Right lobe of liver (tissue), 6 donors: Measurements from ENCODE around the gene VPS37C. TPM values are rescaled to one million over a fixed set of nuclear protein-coding genes. Genes with fewer than 3 reads are reported as not detected.
A peak's percentile ranks its signal among the peaks of the same experiment; 100 is the strongest.

Source experiments
- ATAC-seq, 4 donors: fragments of 200-7000 bp; cut with Tn5 transposase; one replicate each; pipeline ENCODE4 v1.9.1; 2020; ENCODE audit warnings: mild to moderate bottlenecking in 4 of 4, moderate library complexity in 4 of 4
- DNase-seq, 3 donors: peaks; one replicate each; pipeline ENCODE4 v3.0.0-alpha.2; 2020
- H3K27ac ChIP-seq, 3 donors: fragments of 200-600 bp; one replicate each; pipeline ENCODE4 v1.8.0; 2022
- H3K27me3 ChIP-seq, 2 donors: fragments of 200-600 bp; one replicate each; pipeline ENCODE4 v1.8.0; 2022
- H3K36me3 ChIP-seq, 4 donors: fragments of 200-600 bp; sonication (generic) in 1 of 4; one replicate each; pipeline versions ENCODE4 v1.5.1 to v1.8.0; 2017 to 2022; ENCODE audit warnings: control low read depth in 1 of 4
- H3K4me1 ChIP-seq, 4 donors: fragments of 200-600 bp; sonication (generic) in 1 of 4; one replicate each; pipeline versions ENCODE4 v1.5.1 to v1.8.0; 2017 to 2022; ENCODE audit warnings: control low read depth in 1 of 4
- H3K4me3 ChIP-seq, 3 donors: fragments of 200-600 bp; one replicate each; pipeline ENCODE4 v1.8.0; 2022
- H3K9me3 ChIP-seq, 4 donors: fragments of 200-600 bp; sonication (generic) in 1 of 4; one replicate each; pipeline versions ENCODE4 v1.5.1 to v1.8.0; 2017 to 2022; ENCODE audit warnings: control low read depth in 1 of 4
- CTCF ChIP-seq, 4 donors: fragments of 200-600 bp in 3 of 4; fragments of 450-650 bp in 1 of 4; IDR thresholded peaks; one replicate each; pipeline versions ENCODE4 v1.5.1 to v1.8.0; 2016 to 2022; ENCODE audit warnings: antibody characterized with exemption in 4 of 4, mild to moderate bottlenecking in 2 of 4
- POLR2A ChIP-seq: fragments of 450-650 bp; IDR thresholded peaks from one replicate; pipeline ENCODE4 v1.6.1; 2017; ENCODE audit warnings: antibody characterized with exemption, mild to moderate bottlenecking
- WGBS: methylation state at CpG from one replicate; pipeline ENCODE4 v1.1.6; 2018; ENCODE audit warnings: low coverage, low lambda C conversion rate; ENCODE audit not compliant: insufficient coverage; ENCODE audit errors: missing lambda C conversion rate; 5-methylcytosine and 5-hydroxymethylcytosine counted together
- intact Hi-C, 2 donors: fragments of 100-400 bp; cut with DNase I; formaldehyde crosslinking; loops; one replicate each; pipeline versions ENCODE4 v1.11.2 to v1.14.1; 2022
- total RNA-seq, 6 experiments: library from RNA; depleted of rRNA in 2 of 6; stranded (reverse); fragments of >200 nt in 2 of 6; fragmentation: NEBNext Ultra II Directional in 3 of 6; extraction: Animal tissue kit (Norgen Biotek cat#: 25700) in 3 of 6; gene quantifications; one replicate each; pipeline versions ENCODE4 v1.1.0 to v1.2.4, GENCODE V29; 2016 to 2023
- donor health status: DM: no; HTN: yes; CAD: no.
- donor health status: DM: no; HTN: no; CAD: no.
- donor health status: DM: no; HTN: no; CAD: no.
- donor health status: DM: no; HTN: yes; CAD: no.
- donor health status: DM: no; HTN: yes; CAD: no.

Gene VPS37C
- total RNA-seq, 6 experiments from 2014 or later = 4.6 to 7.6 (median 6.0) TPM

- ATAC-seq (peak in 1 of 4 donors; percentile 38), DNase-seq (no peak)
- H3K27ac ChIP-seq = no peak overlapping the region
- H3K9me3 ChIP-seq = no peaks in the 10 kb centered on the region
- H3K4me3 ChIP-seq = no peak overlapping the region
- H3K36me3 ChIP-seq = no peaks in the 10 kb centered on the region
- WGBS = 59% methylated on average over 3 of the region's 6 CpGs
- H3K4me1 ChIP-seq = no peaks in the 10 kb centered on the region
- intact Hi-C loops = no loop called here
- H3K27me3 ChIP-seq = no peaks in the 10 kb centered on the region
- TF ChIP-seq CTCF (IDR thresholded peaks at IDR 0.05) (no peak), POLR2A (no peak)
Measured at GRCh38 chr11:61112575-61112974, 48.7 kb downstream of the VPS37C start.

- TF ChIP-seq CTCF (IDR thresholded peaks at IDR 0.05) = no peak
- TF ChIP-seq POLR2A = no peak
- Histone ChIP-seq H3K4me1 (no peaks in the 10 kb centered on the region), H3K4me3 (no peak overlapping the region), H3K36me3 (no peaks in the 10 kb centered on the region), H3K9me3 (no peaks in the 10 kb centered on the region), H3K27me3 (no peaks in the 10 kb centered on the region), H3K27ac (no peak overlapping the region)
- 62% methylated on average over 5 of the region's 11 CpGs for WGBS
- intact Hi-C loops = no loop called here
- DNase-seq (peak in 1 of 3 donors; percentile 14), ATAC-seq (peak in 2 of 4 donors; percentile 31 to 38)
Measured at GRCh38 chr11:61111786-61112517, 49.3 kb downstream of the VPS37C start.

GRCh38 chr11:61111050-61111435, 50.2 kb downstream of the VPS37C start:
- no peak for ATAC-seq
- TF ChIP-seq POLR2A (no peak), CTCF (IDR thresholded peaks at IDR 0.05) (no peak)
- Histone ChIP-seq H3K27me3 (no peaks in the 10 kb centered on the region), H3K4me3 (no peak overlapping the region), H3K4me1 (no peaks in the 10 kb centered on the region), H3K36me3 (no peaks in the 10 kb centered on the region), H3K9me3 (no peaks in the 10 kb centered on the region), H3K27ac (no peak overlapping the region)
- 67% methylated on average over 3 of the region's 6 CpGs for WGBS
- intact Hi-C loops = no loop called here
- DNase-seq = peak in 1 of 3 donors; percentile 9

GRCh38 chr11:61110255-61111049, 50.8 kb downstream of the VPS37C start:
- WGBS = 72% methylated on average over 8 of the region's 9 CpGs

More at GRCh38 chr11:61110255-61111049, 50.8 kb downstream of the VPS37C start:
- ATAC-seq (no peak), DNase-seq (peak in 1 of 3 donors; percentile 12)
- no peak overlapping the region for H3K4me3 ChIP-seq
- H3K27me3 ChIP-seq = no peaks in the 10 kb centered on the region
- H3K9me3 ChIP-seq = no peaks in the 10 kb centered on the region
- intact Hi-C loops = no loop called here
- H3K27ac ChIP-seq = no peak overlapping the region
- H3K36me3 ChIP-seq = no peaks in the 10 kb centered on the region
- TF ChIP-seq CTCF (IDR thresholded peaks at IDR 0.05) (no peak), POLR2A (no peak)
- no peaks in the 10 kb centered on the region for H3K4me1 ChIP-seq
